Vagina (tissue), 2 donors: ENCODE measurements around the gene KLK4. TPM values are rescaled to one million over a fixed set of nuclear protein-coding genes. Genes with fewer than 3 reads are reported as not detected.

Source experiments
- DNase-seq, 2 donors: peaks; one replicate each; pipeline ENCODE4 v3.0.0-alpha.2; 2017; ENCODE audit errors: extremely low spot score in 2 of 2
- H3K27ac ChIP-seq: fragments of 200-600 bp; sonication (generic); one replicate; pipeline ENCODE4 v1.5.1; 2019
- H3K27me3 ChIP-seq: fragments of 200-600 bp; sonication (generic); one replicate; pipeline ENCODE4 v1.5.1; 2019
- H3K36me3 ChIP-seq, 2 donors: fragments of 200-600 bp; sonication (generic); one replicate each; pipeline ENCODE4 v1.5.1; 2017 to 2019
- H3K4me1 ChIP-seq: fragments of 200-600 bp; sonication (generic); one replicate; pipeline ENCODE4 v1.5.1; 2019
- H3K4me3 ChIP-seq, 2 donors: fragments of 200-600 bp; sonication (generic); 1 replicate in 1 of 2; 2 replicates in 1 of 2; pipeline ENCODE4 v1.5.1; 2016 to 2019
- H3K9me3 ChIP-seq: fragments of 200-600 bp; sonication (generic); one replicate; pipeline ENCODE4 v1.5.1; 2019
- POLR2A ChIP-seq, 2 donors: fragments of 450-650 bp; IDR thresholded peaks; one replicate each; pipeline ENCODE4 v1.6.1; 2017; ENCODE audit warnings: antibody characterized with exemption in 2 of 2, mild to moderate bottlenecking in 2 of 2, moderate library complexity in 2 of 2
- POLR2AphosphoS5 ChIP-seq, 2 donors: sonication (generic); formaldehyde crosslinking; IDR thresholded peaks; one replicate each; pipeline ENCODE4 v1.9.0; 2017; ENCODE audit warnings: antibody characterized with exemption in 2 of 2, mild to moderate bottlenecking in 2 of 2, low read depth in 1 of 2; ENCODE audit not compliant: insufficient read depth in 1 of 2
- intact Hi-C: fragments of 100-400 bp; cut with DNase I; formaldehyde crosslinking; loops from one replicate; pipeline ENCODE4 v1.15.1; 2023
- total RNA-seq: library from RNA; depleted of rRNA; stranded (reverse); fragments of >200 nt; gene quantifications from one replicate; pipeline ENCODE4 v1.2.3, GENCODE V29; 2016
- TF ChIP-seq, protein P1 (sequence below), 3 experiments: fragments of 450-650 bp in 2 of 3; fragments of 200-600 bp in 1 of 3; sonication (generic) in 1 of 3; IDR thresholded peaks; one replicate each; pipeline ENCODE4 v1.5.1; 2017 to 2019; ENCODE audit warnings: antibody characterized with exemption in 3 of 3, mild to moderate bottlenecking in 2 of 3, moderate library complexity in 2 of 3

KLK4 gene
- total RNA-seq, 1 donor from 2014 or later: not detected

- Histone ChIP-seq H3K4me3 (no peak overlapping the region), H3K4me1 (no peaks in the 10 kb centered on the region), H3K36me3 (no peaks in the 10 kb centered on the region), H3K9me3 (no peaks in the 10 kb centered on the region), H3K27me3 (no peaks in the 10 kb centered on the region), H3K27ac (no peak overlapping the region)
- TF ChIP-seq, protein P1, sequence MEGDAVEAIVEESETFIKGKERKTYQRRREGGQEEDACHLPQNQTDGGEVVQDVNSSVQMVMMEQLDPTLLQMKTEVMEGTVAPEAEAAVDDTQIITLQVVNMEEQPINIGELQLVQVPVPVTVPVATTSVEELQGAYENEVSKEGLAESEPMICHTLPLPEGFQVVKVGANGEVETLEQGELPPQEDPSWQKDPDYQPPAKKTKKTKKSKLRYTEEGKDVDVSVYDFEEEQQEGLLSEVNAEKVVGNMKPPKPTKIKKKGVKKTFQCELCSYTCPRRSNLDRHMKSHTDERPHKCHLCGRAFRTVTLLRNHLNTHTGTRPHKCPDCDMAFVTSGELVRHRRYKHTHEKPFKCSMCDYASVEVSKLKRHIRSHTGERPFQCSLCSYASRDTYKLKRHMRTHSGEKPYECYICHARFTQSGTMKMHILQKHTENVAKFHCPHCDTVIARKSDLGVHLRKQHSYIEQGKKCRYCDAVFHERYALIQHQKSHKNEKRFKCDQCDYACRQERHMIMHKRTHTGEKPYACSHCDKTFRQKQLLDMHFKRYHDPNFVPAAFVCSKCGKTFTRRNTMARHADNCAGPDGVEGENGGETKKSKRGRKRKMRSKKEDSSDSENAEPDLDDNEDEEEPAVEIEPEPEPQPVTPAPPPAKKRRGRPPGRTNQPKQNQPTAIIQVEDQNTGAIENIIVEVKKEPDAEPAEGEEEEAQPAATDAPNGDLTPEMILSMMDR (IDR thresholded peaks at IDR 0.05): no peak
- no peak for DNase-seq
- intact Hi-C loops: no loop called here
Measured at GRCh38 chr19:50926144-50926543, 14.9 kb upstream of the KLK4 start.

DNA sequence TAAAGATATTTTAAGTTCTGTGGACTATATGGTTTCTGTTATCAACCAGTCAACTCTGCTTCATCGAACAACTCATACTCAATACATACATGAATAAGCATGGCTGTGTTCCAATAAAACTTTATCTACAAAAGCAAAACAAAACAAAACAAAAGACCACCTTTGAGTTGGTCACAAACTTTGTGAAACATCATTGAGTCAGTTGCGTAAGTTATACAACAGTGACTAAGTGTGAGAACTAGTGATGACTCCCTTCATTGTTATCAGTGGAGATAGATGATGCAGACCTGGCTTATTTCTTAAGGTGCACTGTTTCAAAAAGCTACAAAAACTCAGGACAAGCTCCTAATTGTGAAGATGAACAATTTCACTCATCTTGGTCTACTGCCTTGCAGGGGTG is 14.5 kb upstream of the KLK4 start:
- Histone ChIP-seq H3K9me3 (no peaks in the 10 kb centered on the region), H3K4me1 (no peaks in the 10 kb centered on the region), H3K27me3 (no peaks in the 10 kb centered on the region), H3K4me3 (no peak overlapping the region), H3K36me3 (no peaks in the 10 kb centered on the region), H3K27ac (no peak overlapping the region)
- intact Hi-C loops: no loop called here
- DNase-seq: no peak
- no peak for TF ChIP-seq POLR2AphosphoS5 (IDR thresholded peaks at IDR 0.05; ENCODE audit: insufficient read depth in 1 of 2, low read depth in 1 of 2)

- DNase-seq: no peak
- no peak overlapping the region for H3K4me3 ChIP-seq
- no peaks in the 10 kb centered on the region for H3K27me3 ChIP-seq
- H3K9me3 ChIP-seq: no peaks in the 10 kb centered on the region
- no peak overlapping the region for H3K27ac ChIP-seq
- intact Hi-C loops: no loop called here
- H3K36me3 ChIP-seq: no peaks in the 10 kb centered on the region
- TF ChIP-seq POLR2A (IDR thresholded peaks at IDR 0.05): no peak
- TF ChIP-seq, protein P1 (IDR thresholded peaks at IDR 0.05): no peak
- TF ChIP-seq POLR2AphosphoS5 (IDR thresholded peaks at IDR 0.05; ENCODE audit: insufficient read depth in 1 of 2, low read depth in 1 of 2): no peak
- H3K4me1 ChIP-seq: no peaks in the 10 kb centered on the region
Measured at GRCh38 chr19:50924586-50924985, 13.4 kb upstream of the KLK4 start.

DNA sequence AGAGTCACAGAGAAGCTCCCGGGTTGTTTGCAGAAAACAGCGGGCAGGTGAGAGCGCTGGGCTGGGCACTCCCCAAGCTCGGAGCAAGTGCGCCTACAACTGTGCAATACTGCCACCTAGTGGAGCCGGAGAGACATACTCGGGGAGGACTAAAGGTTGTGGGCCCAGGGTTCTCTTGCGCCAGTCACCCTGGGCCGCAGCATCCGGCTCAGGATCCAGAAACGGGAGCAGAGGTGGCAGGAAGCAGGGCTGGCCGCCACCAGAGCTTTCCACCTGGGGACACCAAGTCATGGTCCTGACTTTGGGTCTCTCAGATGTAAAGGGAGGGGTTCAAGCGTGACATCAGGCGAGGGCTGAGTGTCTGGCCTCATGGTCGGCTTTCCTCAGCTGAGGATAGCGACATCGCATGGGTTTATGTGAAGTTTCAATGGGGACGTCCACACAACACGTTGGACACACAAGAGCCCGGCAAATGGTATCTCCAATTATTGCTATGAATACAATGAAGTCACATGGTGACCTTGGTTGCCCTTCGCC is 11.2 kb upstream of the KLK4 start:
- Histone ChIP-seq H3K4me3 (no peak overlapping the region), H3K27ac (no peak overlapping the region), H3K27me3 (no peaks in the 10 kb centered on the region), H3K4me1 (no peaks in the 10 kb centered on the region), H3K36me3 (no peaks in the 10 kb centered on the region), H3K9me3 (no peaks in the 10 kb centered on the region)
- DNase-seq: no peak
- TF ChIP-seq POLR2A (IDR thresholded peaks at IDR 0.05): no peak
- TF ChIP-seq, protein P1 (IDR thresholded peaks at IDR 0.05): peak; percentile 53 to 64 (median 64)
- intact Hi-C loops: no loop called here

DNA sequence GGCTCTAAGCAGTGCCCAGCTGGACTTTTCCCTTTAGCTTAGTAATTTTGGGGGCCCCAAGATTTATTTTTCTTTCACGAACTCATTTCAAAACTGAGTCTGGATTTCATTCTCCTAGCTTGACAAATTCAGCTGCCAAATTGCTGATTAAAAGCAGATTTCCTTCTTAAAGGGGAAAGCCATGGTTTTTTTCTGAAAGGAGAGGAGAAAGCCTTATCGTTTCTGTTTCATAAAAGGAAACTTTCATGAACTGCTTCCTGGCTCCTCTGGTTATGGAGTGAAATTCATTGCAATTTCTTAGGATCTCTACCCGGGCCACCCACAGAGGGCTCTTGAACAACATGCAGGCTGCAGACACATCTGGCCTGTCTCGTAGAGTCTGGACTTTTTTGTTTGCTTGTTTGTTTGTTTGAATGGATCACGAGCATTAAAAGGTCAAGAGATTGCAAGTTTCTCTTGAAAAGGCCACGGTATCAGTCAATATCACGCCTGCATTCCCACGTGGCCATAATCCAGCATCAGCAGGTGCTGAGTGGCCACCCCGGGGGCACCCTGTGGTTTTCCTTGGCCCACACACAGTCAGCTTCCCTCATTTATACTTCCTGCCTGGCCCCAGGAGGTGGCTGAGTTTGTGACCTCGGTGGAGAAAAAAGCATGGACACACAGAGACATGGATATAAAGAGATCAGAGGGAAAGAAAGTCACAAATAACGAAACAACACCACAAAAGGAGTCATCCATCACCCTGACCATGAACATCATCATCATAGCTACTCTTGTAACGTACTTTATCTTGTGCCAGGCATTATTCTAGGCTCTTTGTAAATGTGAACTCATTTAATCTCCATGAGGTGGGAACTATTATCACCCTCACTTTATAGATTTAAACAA is 10.5 kb upstream of the KLK4 start:
- no peak overlapping the region for H3K27ac ChIP-seq

More for the DNA sequence above, 10.5 kb upstream of the KLK4 start:
- no peak for DNase-seq
- intact Hi-C loops: no loop called here
- H3K4me1 ChIP-seq: no peaks in the 10 kb centered on the region
- H3K27me3 ChIP-seq: no peaks in the 10 kb centered on the region
- TF ChIP-seq POLR2AphosphoS5 (IDR thresholded peaks at IDR 0.05; ENCODE audit: insufficient read depth in 1 of 2, low read depth in 1 of 2) (no peak), POLR2A (IDR thresholded peaks at IDR 0.05) (no peak)
- TF ChIP-seq, protein P1 (IDR thresholded peaks at IDR 0.05): no peak
- no peaks in the 10 kb centered on the region for H3K9me3 ChIP-seq
- H3K36me3 ChIP-seq: no peaks in the 10 kb centered on the region
- no peak overlapping the region for H3K4me3 ChIP-seq
